IMR-90 (cell line): ENCODE measurements around the gene CLSTN1.

Source experiments
- CTCF ChIP-seq: conservative IDR thresholded peaks from 2 replicates; pipeline ENCODE4 v1.5.1; 2012; ENCODE audit warnings: mild to moderate bottlenecking, low read depth, low read length, improper control_type of control experiment
- MXI1 ChIP-seq: IDR thresholded peaks from 2 replicates; pipeline ENCODE4 v1.6.1; 2012; ENCODE audit warnings: low read depth, mild to moderate bottlenecking, low read length, moderate library complexity, borderline replicate concordance
- POLR2A ChIP-seq: IDR thresholded peaks from 2 replicates; pipeline ENCODE4 v1.6.1; 2012; ENCODE audit warnings: mild to moderate bottlenecking, low read depth, low read length
- RAD21 ChIP-seq: IDR thresholded peaks from 2 replicates; pipeline ENCODE4 v1.6.1; 2012; ENCODE audit warnings: low read length, improper control_type of control experiment
- USF2 ChIP-seq: fragments of 150-350 bp; IDR thresholded peaks from 2 replicates; pipeline ENCODE4 v1.6.1; 2017; ENCODE audit warnings: mild to moderate bottlenecking, antibody characterized with exemption, low read length, low read depth

GRCh38 chr1:9744106-9744799 lies 79.5 kb downstream of the CLSTN1 start:
- TF ChIP-seq RAD21 (no peak), CTCF (no peak), POLR2A (no peak), USF2 (no peak), MXI1 (no peak)
